Measurements from ENCODE around the gene RYR2. TPM values are rescaled to one million over a fixed set of nuclear protein-coding genes. Genes with fewer than 3 reads are reported as not detected.

The RYR2 gene
- polyA plus RNA-seq, 3 donors from 2014 or later: 0.12 to 0.18 TPM; not detected in 1

DNA sequence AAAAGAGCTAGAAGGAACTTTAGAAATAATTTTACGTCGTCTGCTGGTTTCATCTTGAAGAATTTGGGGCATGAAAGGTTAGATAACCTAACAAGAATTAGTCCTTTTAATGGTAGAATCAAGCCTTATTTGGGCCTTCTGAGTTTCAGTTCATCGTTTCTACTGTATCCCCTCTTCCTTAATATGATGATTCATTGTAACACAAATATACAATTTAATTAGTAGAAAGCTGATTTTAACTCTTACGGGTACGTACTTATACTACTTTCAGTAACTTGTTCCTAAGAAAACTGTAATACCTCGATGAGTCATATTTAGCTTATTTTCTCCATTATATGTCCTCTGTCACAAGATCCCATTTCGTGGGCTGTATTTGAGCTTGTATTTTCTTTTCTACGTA, 264.7 kb downstream of the RYR2 start:
- no peak for DNase-seq
- H3K27ac Mint-ChIP-seq: no peak overlapping the region
- H3K9me3 Mint-ChIP-seq: peaks cover 0 to 2% (median under 1%) of the 10 kb centered on the region in 6 donors
- H3K36me3 Mint-ChIP-seq: no peaks in the 10 kb centered on the region
- H3K4me1 Mint-ChIP-seq: no peaks in the 10 kb centered on the region
- H3K4me3 Mint-ChIP-seq: no peak overlapping the region
- peaks cover 0 to 2% (median 0%) of the 10 kb centered on the region in 3 donors for H3K27me3 Mint-ChIP-seq (ENCODE audit: low read depth in 3 of 3)

DNA sequence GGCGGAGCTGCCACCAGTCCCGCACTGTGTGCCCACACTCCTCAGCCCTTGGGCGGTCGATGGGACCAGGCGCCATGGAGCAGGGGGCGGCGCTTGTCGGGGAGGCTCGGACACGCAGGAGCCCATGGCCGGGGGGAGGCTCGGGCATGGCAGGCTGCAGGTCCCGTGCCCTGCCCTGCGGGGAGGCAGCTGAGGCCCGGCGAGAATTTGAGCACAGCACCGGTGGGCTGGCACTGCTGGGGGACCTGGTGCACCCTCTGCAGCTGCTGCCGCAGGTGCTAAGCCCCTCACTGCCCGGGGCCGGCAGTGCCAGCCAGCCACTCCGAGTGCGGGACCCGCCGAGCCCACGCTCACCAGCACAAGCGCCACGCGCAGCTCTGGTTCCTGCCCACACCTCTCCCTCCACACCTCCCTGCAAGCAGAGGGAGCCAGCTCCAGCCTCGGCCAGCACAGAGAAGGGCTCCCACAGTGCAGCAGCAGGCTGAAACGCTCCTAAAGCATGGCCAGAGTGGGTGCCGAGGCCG, 267.7 kb downstream of the RYR2 start:
- H3K9me3 Mint-ChIP-seq: peaks cover 0 to 5% (median under 1%) of the 10 kb centered on the region in 6 donors
- peaks cover 0 to 2% (median 0%) of the 10 kb centered on the region in 3 donors for H3K27me3 Mint-ChIP-seq (ENCODE audit: low read depth in 3 of 3)
- H3K4me1 Mint-ChIP-seq: no peaks in the 10 kb centered on the region
- no peak overlapping the region for H3K27ac Mint-ChIP-seq
- H3K36me3 Mint-ChIP-seq: no peaks in the 10 kb centered on the region
- H3K4me3 Mint-ChIP-seq: no peak overlapping the region
- no peak for DNase-seq

DNA sequence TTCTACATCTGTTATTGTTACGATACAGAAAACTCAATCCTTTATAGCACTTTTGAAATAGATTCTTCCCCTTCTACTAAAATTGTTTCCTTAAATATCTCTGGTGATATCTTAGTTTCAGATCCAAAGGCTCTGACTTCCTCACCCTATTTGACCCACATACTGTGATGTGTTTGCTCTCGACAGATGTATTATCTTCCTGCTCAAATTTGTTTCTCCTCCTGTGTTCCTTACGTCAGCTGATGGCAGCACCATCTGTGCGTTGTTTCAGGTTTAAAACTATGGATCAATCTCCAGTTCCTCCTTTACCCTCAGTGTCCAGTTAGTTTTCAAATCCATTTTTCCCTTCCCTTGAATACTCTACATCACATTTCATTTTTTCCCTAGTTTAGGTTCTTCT, 274.4 kb downstream of the RYR2 start:
- Mint-ChIP-seq H3K27ac (no peak overlapping the region), H3K4me3 (no peak overlapping the region), H3K4me1 (no peaks in the 10 kb centered on the region), H3K9me3 (peaks cover 0 to 6% (median 1%) of the 10 kb centered on the region in 6 donors), H3K27me3 (ENCODE audit: low read depth in 3 of 3) (no peaks in the 10 kb centered on the region), H3K36me3 (no peaks in the 10 kb centered on the region)
- DNase-seq: no peak

DNA sequence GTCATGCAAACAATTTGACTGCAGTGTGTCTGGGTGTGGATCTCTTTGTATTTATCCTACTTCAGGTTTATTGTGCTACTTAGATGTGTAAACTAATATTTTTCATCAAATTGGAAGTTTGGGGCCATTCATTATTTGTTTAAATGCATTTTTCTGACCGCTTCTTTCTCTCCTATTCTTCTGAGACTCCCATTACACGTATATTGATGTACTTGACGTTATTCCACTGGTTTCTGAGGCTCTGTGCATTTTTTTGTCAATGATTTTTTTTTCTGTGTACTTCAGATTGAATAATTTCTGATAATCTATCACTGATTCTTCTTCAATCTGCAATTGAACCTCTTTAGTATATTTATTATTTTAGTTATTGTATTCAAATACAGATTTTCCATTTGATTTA, 276.8 kb downstream of the RYR2 start:
- Mint-ChIP-seq H3K27ac (no peak overlapping the region), H3K36me3 (no peaks in the 10 kb centered on the region), H3K9me3 (peaks cover 0 to 10% (median 1%) of the 10 kb centered on the region in 6 donors), H3K4me1 (no peaks in the 10 kb centered on the region), H3K27me3 (ENCODE audit: low read depth in 3 of 3) (peaks cover 0 to 2% (median 0%) of the 10 kb centered on the region in 3 donors), H3K4me3 (no peak overlapping the region)
- no peak for DNase-seq

DNA sequence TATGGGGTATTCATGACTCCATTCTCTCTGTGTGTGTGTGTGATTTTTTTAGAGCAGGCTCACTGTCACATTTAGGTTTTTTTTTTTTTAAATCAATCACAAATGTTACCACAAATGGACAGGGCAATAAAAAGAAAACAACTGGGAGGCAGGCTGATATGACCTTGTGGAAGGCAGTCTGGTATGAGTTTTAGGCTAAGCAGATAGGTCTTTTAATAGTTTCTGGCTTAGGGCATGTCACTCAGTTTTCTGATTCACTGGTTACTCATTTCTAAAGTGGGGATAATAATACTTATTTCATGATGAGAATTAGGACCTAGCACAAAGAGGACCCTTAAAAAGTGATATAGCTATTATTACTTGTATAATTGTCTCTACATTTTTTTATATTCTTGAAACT, 278.9 kb downstream of the RYR2 start:
- Mint-ChIP-seq H3K27ac (no peak overlapping the region), H3K9me3 (peaks cover 0 to 10% (median 1%) of the 10 kb centered on the region in 6 donors), H3K4me3 (no peak overlapping the region), H3K36me3 (no peaks in the 10 kb centered on the region), H3K4me1 (no peaks in the 10 kb centered on the region), H3K27me3 (ENCODE audit: low read depth in 3 of 3) (peaks cover 0 to 2% (median 0%) of the 10 kb centered on the region in 3 donors)
- DNase-seq: no peak

DNA sequence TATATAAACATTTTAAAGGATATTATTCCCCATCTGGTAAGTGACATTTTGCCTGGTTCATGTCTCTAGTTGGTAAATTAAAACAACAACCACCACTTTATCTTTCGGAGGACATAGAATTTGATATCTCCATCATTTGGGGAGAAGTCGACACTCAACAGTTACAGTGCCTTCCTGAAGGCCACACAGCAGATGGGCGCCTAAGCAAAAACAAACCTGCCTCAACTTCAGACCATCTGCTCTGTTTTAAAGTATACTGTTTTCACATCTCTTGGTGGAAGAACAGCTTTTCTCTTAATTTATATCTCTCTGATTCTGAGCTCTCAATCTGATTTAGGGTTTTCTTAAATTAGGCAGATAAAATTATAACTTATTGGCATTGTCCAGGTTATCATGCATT, 282.2 kb downstream of the RYR2 start:
- H3K4me3 Mint-ChIP-seq: no peak overlapping the region
- H3K27ac Mint-ChIP-seq: no peak overlapping the region
- no peaks in the 10 kb centered on the region for H3K36me3 Mint-ChIP-seq
- DNase-seq: no peak
- H3K27me3 Mint-ChIP-seq (ENCODE audit: low read depth in 3 of 3): peaks cover 0 to 2% (median 0%) of the 10 kb centered on the region in 3 donors
- H3K9me3 Mint-ChIP-seq: peaks cover 0 to 8% (median 1%) of the 10 kb centered on the region in 6 donors
- no peaks in the 10 kb centered on the region for H3K4me1 Mint-ChIP-seq

DNA sequence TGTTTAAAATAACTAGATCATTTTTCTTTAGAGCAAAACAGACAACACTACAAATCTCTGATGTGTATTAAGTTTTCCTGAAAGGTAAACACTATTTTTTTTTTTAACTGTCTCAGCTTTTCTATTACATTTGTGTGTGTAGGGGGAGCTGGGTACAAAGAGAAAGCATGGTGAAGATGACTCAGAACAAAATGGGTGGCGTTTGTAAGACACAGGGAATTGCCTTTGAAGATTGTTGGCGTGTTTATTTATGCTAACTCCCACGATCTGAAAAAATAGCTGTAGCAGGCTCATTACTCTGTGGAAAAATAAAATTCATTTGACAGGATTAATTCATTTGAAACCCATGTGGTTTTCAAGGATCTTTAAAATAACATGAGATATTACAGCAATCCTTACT, 285.1 kb downstream of the RYR2 start:
- no peak for DNase-seq
- Mint-ChIP-seq H3K4me3 (no peak overlapping the region), H3K36me3 (no peaks in the 10 kb centered on the region), H3K27me3 (ENCODE audit: low read depth in 3 of 3) (peaks cover 0 to 2% (median 0%) of the 10 kb centered on the region in 3 donors), H3K27ac (no peak overlapping the region), H3K9me3 (peaks cover 0 to 6% (median 3%) of the 10 kb centered on the region in 6 donors), H3K4me1 (no peaks in the 10 kb centered on the region)

DNA sequence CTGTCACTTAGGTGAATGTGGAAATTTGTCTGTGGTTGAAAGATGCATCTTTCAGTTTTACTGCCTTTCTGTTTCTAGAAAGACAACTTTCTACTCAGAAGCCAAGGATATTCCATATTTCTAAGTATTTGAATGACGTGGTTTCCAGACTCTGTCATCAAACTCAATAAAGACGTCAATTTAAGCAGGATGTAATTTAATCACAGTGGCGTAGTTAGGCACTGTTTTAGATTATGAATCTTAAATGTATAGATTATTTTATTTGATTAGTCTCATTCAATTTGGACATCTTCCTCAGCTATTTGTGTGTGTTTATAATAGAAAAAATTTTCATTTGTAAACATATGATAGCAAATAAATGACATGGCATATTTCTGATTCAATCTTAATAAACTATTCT, 298.9 kb downstream of the RYR2 start:
- H3K4me3 Mint-ChIP-seq: no peak overlapping the region
- no peak for DNase-seq
- H3K27me3 Mint-ChIP-seq (ENCODE audit: low read depth in 3 of 3): no peaks in the 10 kb centered on the region
- H3K9me3 Mint-ChIP-seq: peaks cover 0 to 22% (median 4%) of the 10 kb centered on the region in 6 donors
- no peaks in the 10 kb centered on the region for H3K4me1 Mint-ChIP-seq
- H3K36me3 Mint-ChIP-seq: no peaks in the 10 kb centered on the region
- no peak overlapping the region for H3K27ac Mint-ChIP-seq

DNA sequence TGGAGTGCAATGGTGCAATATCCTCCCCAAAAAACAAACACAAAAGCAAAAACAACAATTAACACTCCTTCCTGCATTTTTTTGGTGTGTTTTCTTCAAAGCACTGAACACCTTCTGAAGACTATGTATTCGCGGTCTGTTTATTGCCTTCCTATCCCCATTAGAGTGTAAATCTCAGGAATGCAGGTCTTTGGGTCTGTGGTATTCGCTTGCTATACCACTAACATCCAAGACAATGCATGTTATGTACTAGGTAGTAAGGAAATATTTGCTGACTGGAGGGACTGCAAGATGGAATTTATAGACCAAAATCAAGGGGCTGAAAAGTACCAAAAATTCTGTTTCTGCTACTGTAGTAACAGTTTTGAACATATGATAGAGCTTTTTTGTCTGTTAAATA, 299.4 kb downstream of the RYR2 start:
- no peak overlapping the region for H3K27ac Mint-ChIP-seq
- no peaks in the 10 kb centered on the region for H3K36me3 Mint-ChIP-seq
- H3K4me1 Mint-ChIP-seq: no peaks in the 10 kb centered on the region
- H3K27me3 Mint-ChIP-seq (ENCODE audit: low read depth in 3 of 3): no peaks in the 10 kb centered on the region
- H3K9me3 Mint-ChIP-seq: peaks cover 0 to 23% (median 4%) of the 10 kb centered on the region in 6 donors
- no peak overlapping the region for H3K4me3 Mint-ChIP-seq
- DNase-seq: no peak

DNA sequence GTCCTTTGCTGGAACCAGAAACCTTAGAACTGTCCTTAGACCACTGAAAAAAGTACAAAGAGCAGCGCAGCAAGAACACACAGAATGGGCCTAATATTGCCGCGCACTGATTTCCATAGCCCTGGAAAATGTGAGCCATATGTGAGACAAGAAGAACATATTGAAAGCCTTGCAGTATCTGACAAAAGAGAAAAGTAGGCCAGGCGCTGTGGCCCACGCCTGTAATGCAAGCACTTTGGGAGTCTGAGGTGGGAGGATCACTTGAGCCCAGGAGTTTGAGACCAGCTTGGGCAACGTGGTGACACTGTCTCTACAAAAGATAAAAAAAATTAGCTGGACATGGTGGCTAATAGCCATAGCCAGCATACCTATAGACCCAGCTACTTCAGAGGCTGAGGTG, 300.7 kb downstream of the RYR2 start:
- no peaks in the 10 kb centered on the region for H3K36me3 Mint-ChIP-seq
- no peak for DNase-seq
- H3K4me1 Mint-ChIP-seq: no peaks in the 10 kb centered on the region
- no peaks in the 10 kb centered on the region for H3K27me3 Mint-ChIP-seq (ENCODE audit: low read depth in 3 of 3)
- no peak overlapping the region for H3K27ac Mint-ChIP-seq
- peaks cover 0 to 28% (median 4%) of the 10 kb centered on the region in 6 donors for H3K9me3 Mint-ChIP-seq
- no peak overlapping the region for H3K4me3 Mint-ChIP-seq

DNA sequence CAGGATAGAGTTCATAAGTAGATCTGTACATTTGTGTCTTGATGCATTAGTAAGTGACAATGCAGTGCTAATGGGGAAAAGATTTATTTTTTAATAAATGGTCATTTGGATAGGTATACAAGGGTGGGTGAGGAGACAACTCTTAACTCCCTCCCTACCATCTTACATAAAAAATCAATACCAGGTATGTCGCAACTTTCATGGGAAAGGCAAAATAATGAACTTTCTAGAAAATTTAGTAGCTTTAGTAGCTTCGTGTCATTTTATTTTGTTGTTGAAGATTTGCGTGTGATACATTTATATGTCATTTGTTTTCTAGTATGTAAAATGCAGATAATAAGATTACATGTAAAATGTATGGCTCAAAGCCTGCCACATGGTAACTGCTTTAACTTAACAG, 310.8 kb downstream of the RYR2 start:
- H3K36me3 Mint-ChIP-seq: no peaks in the 10 kb centered on the region

DNA sequence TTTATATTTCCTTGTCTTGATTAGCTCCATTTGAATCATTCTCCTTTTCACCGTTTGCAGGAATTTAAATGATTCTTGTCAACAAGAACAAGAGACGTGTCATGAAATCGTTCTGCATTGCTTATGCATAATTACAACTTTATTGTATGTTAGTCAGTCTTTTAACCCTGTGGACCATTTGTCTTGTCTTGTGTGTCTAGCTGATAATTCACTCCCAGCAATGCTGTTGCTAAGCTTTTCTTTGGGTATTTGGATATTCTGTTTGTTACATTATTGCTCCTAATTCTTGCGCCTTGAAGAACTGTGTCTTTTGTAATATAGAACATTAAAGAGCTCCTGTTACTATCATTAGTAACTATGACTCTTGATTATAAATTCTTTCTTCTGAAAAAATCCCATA, 311.9 kb downstream of the RYR2 start:
- Mint-ChIP-seq H3K27ac (no peak overlapping the region), H3K4me1 (no peaks in the 10 kb centered on the region), H3K36me3 (no peaks in the 10 kb centered on the region), H3K4me3 (no peak overlapping the region), H3K9me3 (peaks cover 1 to 12% (median 5%) of the 10 kb centered on the region in 6 donors), H3K27me3 (ENCODE audit: low read depth in 3 of 3) (no peaks in the 10 kb centered on the region)
- DNase-seq: no peak

More for the DNA sequence above, 310.8 kb downstream of the RYR2 start:
- Mint-ChIP-seq H3K27ac (no peak overlapping the region), H3K4me1 (no peaks in the 10 kb centered on the region), H3K9me3 (peaks cover 1 to 15% (median 8%) of the 10 kb centered on the region in 6 donors), H3K4me3 (no peak overlapping the region), H3K27me3 (ENCODE audit: low read depth in 3 of 3) (no peaks in the 10 kb centered on the region)
- no peak for DNase-seq

DNA sequence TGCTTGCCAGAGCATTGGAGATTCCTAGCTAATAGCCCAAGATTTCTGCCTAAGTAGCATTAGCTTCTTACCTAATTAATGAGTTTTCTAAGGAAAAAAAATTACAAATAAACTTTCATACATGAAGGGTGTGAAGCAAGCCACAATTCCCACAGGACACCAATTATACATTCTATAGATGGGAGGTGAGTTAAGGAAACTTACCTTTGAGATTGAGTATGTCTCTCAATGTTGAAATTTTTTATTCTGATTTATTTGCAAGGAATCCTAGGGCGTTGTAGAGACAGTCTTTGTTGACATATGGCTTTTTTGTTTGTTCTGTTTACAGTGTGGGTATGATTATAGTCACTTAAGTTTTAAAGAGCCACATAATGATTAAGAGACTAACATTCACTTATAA, 313.0 kb downstream of the RYR2 start:
- H3K36me3 Mint-ChIP-seq: no peaks in the 10 kb centered on the region
- H3K27me3 Mint-ChIP-seq (ENCODE audit: low read depth in 3 of 3): no peaks in the 10 kb centered on the region
- H3K4me3 Mint-ChIP-seq: no peak overlapping the region
- H3K27ac Mint-ChIP-seq: no peak overlapping the region
- H3K9me3 Mint-ChIP-seq: peaks cover 0 to 9% (median 2%) of the 10 kb centered on the region in 6 donors
- DNase-seq: no peak
- no peaks in the 10 kb centered on the region for H3K4me1 Mint-ChIP-seq

DNA sequence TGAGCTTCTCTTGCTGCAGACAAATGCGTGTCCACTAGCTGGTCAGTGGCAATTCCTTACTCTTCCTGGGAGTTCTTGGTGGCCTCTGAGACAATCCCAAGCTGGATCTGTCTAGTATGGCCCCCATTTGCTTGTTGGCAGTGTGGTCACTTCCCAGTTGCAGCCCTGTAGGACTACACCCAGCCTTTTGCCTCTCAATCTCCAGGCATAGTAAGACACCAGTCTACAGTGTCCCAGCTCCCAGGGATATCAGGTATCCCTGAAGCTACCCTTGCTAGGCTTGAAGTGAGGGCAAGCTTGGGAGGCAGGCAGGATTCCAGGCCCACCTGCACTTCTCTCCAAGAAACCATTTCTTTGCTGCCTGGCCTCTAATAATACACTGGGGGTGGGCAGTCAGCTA, 316.6 kb downstream of the RYR2 start:
- Mint-ChIP-seq H3K27me3 (ENCODE audit: low read depth in 3 of 3) (no peaks in the 10 kb centered on the region), H3K9me3 (peaks cover 0 to 8% (median 2%) of the 10 kb centered on the region in 6 donors), H3K4me3 (no peak overlapping the region), H3K27ac (no peak overlapping the region), H3K4me1 (no peaks in the 10 kb centered on the region), H3K36me3 (no peaks in the 10 kb centered on the region)
- DNase-seq: no peak

DNA sequence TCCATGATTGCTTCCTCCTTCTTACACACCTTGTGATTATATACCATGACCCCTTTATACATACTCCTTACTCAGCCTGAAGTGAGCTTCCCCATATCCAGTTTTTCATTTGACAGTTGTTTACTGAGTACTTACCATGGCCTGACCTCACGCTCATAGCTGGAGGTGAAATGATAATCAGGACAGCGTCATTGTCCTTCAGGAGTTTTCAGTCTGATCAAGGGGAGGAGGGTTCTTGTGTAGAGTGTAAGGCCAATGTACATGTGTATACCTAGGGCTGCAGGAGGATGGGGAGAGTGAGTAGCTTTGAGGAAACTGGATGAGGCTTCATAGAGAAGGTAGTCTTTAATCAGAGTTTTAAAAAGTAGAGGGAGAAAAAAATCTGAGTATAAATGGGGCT, 325.8 kb downstream of the RYR2 start:
- Mint-ChIP-seq H3K4me1 (no peaks in the 10 kb centered on the region), H3K36me3 (no peaks in the 10 kb centered on the region), H3K9me3 (peaks cover 0 to 8% (median 4%) of the 10 kb centered on the region in 6 donors), H3K27ac (no peak overlapping the region), H3K4me3 (no peak overlapping the region), H3K27me3 (ENCODE audit: low read depth in 3 of 3) (no peaks in the 10 kb centered on the region)
- no peak for DNase-seq

All from immature natural killer cell (primary cell).